CD4-positive, alpha-beta T cell treated with Interferon alpha-2 for 1 hour (primary cell): ENCODE measurements around the gene ANKRD39.
A peak's percentile ranks its signal among the peaks of the same experiment; 100 is the strongest.

Source experiments
- DNase-seq, 2 donors: peaks; one replicate each; pipeline ENCODE4 v3.0.0-alpha.2; 2020 to 2022

ANKRD39 gene

DNA sequence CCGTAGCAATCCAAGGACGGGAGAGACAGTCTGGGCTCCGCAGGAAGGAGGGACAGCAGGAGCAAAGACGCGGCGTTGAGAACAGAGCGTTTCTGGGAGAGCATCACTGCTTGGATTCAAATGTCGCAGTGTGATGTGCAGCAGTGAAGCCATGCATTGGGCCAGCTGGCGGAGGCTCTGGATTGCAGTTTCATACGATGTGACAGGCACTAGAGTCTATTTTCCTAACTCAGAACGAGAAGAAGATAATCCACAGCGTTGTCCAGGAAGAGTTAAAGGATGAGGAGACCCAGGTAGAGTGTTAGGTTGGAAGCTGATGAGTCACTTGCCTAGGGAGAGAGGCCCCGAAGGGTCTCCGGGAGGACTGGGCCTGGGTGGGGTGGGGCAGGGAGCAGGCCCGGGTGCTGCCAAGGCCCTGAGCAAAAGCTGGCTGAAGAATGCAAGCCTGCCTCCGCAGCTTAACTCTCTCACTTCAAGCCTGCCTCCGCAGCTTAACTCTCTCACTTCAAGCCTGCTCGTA is 29.7 kb upstream of the ANKRD39 start:
- no peak for DNase-seq

- DNase-seq = peak in 1 of 2 donors; percentile 48
Measured at GRCh38 chr2:96885432-96886347, 27.9 kb upstream of the ANKRD39 start.

DNA sequence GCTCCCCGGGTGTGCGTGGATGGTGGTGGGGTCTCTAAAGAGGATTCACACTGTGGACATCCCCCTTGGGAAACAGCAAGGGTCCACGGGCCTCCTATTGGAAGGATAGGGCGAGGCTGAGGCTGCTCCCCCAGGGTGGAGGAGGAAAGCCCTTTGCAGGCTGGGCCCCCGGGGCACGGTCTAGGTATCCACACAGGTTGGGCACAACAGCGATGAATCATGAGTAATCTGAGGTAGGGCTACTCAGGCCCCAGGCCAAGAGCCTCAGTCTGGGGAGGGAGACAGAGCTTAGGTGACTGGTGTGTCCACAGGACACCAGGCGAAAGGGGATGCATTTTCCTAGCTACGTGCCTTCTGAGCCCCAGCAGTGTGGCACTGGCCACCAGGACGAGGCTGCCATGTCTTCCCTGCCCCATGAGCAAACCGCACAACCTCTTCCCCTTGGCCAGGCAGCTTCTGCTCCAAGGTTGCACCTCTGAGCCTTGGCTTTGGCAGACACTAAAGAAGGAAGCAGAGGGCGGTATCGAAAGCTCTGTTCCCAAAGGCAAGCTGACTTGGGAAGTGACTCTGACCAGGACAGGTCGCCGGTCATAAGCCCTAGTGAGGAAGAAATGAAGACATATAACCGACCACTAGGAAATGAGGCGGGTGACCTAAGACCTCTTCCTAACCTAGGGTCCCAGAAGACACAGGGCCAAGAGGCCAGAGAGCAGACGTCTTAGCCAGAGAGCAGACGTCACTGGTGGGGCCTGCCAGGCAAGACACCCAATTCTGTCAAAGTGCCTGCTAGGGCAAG is 26.7 kb upstream of the ANKRD39 start:
- no peak for DNase-seq

DNA sequence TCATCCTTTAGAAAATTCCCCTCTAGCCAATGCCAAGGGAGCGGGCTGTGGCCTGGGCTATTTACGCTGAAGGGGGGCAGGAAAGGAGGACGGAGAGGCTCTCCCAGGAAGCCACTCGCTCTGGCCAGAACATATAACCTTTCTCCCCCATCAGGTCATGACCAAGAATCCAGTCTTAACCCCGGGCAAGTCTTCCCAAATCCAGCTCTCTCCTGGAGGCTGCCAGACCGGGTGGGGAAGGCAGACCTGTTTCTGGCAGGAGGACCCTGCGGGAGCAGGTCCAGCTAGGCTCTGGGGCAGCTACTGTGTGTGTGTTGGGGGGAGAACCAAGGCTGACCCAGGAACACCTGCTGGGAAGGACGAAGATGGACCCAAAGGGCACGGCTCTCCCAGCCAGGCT is 25.5 kb upstream of the ANKRD39 start:
- no peak for DNase-seq

- DNase-seq = no peak
Measured at GRCh38 chr2:96882906-96883305, 25.1 kb upstream of the ANKRD39 start.

DNA sequence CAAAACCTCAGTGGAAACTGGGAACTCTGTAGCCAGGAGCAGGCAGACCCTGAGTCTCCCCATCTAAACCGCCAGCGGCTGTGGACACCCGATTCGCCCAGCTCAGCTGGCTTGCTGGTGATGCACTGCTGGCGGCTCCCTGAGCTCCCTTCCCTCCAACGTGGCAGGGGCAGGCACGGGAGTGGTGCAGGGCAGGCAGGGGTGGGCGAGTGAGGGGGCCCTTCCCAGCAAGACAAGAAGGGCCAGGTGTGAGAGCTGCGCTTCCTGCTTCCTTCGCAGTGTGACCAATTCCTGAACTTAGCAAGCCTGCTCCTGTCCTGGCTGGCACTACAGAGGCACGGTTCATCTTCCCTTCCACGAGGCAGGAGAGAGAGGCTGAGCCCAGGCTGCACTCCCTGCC is 24.4 kb upstream of the ANKRD39 start:
- DNase-seq = no peak

- DNase-seq = no peak
Measured at GRCh38 chr2:96881349-96882195, 23.8 kb upstream of the ANKRD39 start.

- no peak for DNase-seq
Measured at GRCh38 chr2:96880891-96881273, 23.1 kb upstream of the ANKRD39 start.

- no peak for DNase-seq
Measured at GRCh38 chr2:96879545-96880040, 21.8 kb upstream of the ANKRD39 start.

GRCh38 chr2:96878796-96879544 is 21.2 kb upstream of the ANKRD39 start:
- no peak for DNase-seq

DNA sequence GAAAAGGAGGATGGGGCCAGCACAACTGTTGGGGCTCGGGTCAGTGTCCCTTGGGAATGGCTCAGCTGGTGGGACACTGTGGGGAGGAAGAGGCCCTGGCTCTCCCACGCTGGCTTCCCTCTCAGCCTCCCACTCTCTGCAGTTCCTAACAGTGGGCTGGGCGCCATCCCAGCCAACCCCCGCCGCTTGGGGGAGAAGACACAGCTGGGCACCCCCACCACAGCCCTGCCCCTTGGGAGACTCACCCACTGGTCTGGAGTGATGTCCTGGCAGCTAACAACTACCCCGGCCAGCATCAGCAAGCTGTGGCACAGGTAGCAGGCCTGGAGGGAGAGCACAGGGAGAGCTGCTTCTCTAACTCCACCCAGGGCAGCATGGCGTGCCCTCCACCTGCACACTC is 20.4 kb upstream of the ANKRD39 start:
- no peak for DNase-seq

DNA sequence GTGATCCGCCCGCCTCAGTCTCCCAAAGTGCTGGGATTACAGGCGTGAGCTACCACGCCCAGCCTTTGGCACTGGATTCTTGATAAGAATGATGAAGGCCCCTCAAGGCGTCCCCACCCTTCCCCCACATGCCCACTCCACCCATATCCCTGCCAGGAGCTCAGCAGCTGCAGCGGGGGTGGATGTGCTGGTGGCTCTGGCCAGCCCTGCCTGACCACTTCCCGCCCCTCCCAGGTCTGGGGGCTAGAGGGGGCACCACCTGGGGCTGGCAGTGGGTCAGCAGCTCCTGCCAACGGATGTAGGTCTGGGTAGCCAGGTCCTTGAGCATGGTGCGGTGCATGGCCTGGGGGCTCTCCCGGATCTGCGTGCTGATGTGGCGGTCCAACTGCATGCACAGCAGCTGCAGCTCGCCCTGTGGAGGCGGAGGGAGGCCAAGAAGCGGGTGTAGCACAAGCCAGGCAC is 19.8 kb upstream of the ANKRD39 start:
- DNase-seq = no peak

DNA sequence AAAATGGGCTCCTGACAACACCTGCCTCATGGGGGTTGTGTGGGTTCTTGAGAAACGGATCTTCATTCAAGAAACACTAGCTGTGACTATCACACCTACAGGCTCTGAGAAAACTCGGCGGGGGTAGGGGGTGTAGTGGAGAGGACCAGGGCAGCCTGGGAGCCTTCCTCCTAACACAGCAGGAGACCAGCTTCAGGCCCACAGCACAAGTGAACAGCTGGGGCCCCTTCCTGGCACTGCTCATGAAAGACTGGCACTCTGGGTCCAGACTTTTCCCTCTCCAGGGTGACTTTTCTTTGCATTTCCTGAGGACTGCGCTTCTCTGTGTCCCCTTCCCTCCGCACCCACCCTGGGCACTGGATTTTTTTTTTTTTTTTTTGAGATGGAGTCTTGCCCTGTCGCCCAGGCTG is 19.2 kb upstream of the ANKRD39 start:
- DNase-seq = no peak

GRCh38 chr2:96876269-96877041 is 18.6 kb upstream of the ANKRD39 start:
- DNase-seq = no peak

DNA sequence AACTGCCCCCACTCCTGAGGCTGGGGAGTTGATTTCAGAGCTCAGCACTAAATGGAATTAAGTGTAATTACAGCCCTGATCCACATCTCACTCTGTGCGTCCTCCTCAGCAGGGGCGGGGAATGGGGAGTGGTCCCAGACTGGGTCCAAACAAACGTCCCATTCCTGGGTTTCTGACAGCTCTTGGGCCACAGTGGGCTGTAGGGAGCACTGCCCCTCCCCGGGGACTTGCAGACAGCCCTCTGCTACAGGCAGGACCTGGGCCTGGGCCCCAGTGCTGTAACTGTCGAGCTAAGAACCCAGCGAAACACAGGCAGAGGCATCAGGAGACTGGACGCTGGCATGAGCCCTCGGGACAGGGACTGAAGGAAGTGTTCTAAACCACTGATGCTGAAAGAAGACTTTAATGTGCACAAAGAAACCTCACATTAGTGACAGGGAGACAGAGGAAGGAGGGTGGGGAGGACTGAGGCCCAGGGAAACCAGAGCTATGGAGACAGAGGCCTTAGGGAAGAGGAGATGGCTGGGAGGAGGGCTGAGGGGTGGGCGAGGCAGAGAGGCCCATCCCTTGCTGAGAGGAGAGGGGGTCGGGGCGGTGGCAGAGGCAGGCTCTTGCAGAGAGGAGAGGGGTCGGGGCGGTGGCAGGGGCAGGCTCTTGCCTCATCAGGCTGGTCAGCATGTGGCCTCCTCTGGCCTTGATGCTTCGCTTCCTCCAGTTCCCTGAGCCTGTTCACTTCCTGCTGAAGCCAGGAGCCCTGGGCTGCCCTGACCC is 17.9 kb upstream of the ANKRD39 start:
- DNase-seq = no peak

DNA sequence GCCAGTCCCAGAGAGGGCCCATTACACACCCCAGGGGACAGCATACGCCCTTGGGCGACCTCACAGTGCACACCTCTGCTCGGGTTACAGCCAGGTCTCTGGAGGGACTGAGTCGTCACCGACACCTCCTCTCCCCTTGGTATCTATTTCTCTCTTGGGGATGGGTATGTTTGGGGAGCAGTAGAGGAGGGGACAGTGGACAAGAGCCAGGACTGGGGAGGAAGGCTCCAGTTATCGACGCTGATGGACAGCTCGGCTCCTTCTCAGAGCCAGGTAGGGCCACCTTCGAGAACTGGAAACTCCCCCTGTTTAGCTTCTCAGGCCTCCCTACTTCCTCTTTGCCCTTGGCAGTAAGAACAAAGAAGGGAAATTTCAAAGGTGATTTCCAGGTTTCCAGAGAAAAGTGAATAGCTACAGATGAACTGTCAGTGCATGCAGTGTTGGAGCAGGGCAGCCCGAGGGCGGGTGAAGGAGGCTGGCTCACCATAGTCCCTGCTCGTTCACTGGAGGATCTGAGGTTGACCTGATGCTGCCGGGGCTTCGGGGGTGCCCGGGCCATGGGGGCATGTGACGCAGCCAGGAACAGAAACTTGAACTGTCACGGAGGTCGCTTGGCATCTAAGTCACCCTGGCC is 16.5 kb upstream of the ANKRD39 start:
- peak in 1 of 2 donors; percentile 37 for DNase-seq

DNA sequence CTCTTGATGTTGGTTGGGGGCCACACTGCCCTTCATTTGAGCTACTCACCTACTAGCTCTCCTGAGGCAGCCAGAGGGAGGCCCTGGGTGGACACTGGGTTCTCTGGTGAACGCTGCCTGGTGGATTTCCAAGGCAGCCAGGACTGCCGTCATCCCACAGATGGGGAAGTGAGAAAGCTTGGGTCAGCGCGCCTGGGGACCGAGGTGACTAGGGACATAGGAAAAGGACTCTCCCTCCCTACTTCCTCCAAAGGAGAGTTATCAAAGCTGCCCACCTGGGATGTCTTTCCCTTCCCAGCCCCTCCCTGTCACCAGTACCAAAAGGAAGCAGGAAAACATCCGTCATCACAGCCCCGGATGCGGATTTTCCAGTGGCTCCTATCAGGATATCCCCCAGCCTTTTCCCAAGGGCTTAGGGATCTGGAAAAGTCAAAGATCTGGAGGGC is 15.9 kb upstream of the ANKRD39 start:
- DNase-seq = peak in 1 of 2 donors; percentile 29

DNA sequence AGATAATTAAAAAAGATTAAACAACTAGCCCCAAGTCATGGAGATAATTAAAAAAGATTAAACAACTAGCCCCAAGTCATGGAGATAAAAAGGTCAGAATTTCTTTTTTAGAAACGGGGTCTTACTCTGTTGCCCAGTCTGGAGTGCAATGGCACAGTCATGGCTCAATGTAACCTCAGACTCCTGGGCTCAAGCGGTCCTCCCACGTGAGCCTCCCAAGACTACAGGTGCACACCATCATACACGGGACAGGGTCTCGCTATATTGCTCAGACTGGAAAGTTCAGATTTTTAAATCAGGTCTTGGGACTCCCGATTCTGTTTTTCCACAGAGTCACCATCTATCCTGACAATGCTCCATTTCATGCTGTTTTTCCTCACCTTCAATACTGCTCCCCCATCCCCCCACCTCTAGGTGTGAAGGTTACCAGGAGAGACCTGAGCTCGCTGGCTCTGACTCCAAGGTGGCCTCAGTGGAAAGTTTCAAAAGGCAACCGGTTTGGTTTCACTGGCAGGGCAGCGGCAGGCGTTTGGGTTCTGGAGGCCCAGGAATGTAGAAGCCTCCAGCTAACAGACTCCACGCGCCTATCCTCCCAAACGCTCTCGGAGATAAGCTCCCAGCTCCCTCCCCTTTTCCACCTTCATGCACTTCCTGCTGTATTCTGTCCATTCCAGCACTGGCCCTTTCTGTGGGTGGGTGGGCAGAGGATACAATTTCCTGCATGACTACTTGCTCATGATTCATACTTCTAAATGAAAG is 15.0 kb upstream of the ANKRD39 start:
- DNase-seq = no peak
